SK-N-SH (cell line): ENCODE data around the gene CAPS. TPM values are rescaled to one million over a fixed set of nuclear protein-coding genes. Genes with fewer than 3 reads are reported as not detected.

Experiments used
- CTCF ChIA-PET: fragments of 300-600, 350-600 bp; formaldehyde crosslinking; extraction: SDS; loops from one replicate; lab custom pipeline; 2021; lab: Yijun Ruan, JAX
- POLR2A ChIA-PET: fragments of 350-600 bp; sonication (Branson Sonifier 250); formaldehyde crosslinking; extraction: SDS; loops from one replicate; lab custom pipeline; 2020; ENCODE audit warnings: antibody characterized with exemption, inconsistent platforms; lab: Yijun Ruan, JAX
- DNase-seq: peaks from one replicate; pipeline ENCODE4 v3.0.0; 2012
- H2AFZ ChIP-seq: fragments of 200-600 bp; sonication (generic); 2 replicates; pipeline ENCODE4 v1.8.1; 2016; ENCODE audit warnings: antibody characterized with exemption, mild to moderate bottlenecking, low read depth
- H3F3A ChIP-seq: fragments of 200-600 bp; sonication (generic); replicated peaks from 2 replicates; pipeline ENCODE3; 2016; ENCODE audit warnings: antibody characterized with exemption, mild to moderate bottlenecking; ENCODE audit not compliant: insufficient read depth
- H3K27ac ChIP-seq, 2 experiments: fragments of 200-500 bp in 1 of 2; fragments of 200-600 bp in 1 of 2; sonication (Bioruptor generic) in 1 of 2; sonication (generic), shearing (Covaris generic) in 1 of 2; 2 replicates each; pipeline versions ENCODE4 v1.5.1 to v1.6.1; 2014 to 2016; ENCODE audit warnings: low read depth in 2 of 2, inconsistent platforms in 1 of 2, low read length in 1 of 2, mild to moderate bottlenecking in 1 of 2, mixed read lengths in 1 of 2
- H3K27me3 ChIP-seq: fragments of 200-600 bp; sonication (generic), shearing (Covaris generic); 2 replicates; pipeline ENCODE4 v1.6.1; 2016; ENCODE audit warnings: mixed run types; ENCODE audit not compliant: insufficient read depth
- H3K36me3 ChIP-seq, 2 experiments: fragments of 200-500 bp in 1 of 2; fragments of 200-600 bp in 1 of 2; sonication (Bioruptor generic) in 1 of 2; sonication (generic) in 1 of 2; replicated peaks in 1 of 2; 2 replicates each; pipeline versions ENCODE3 to v1.5.1; 2014 to 2016; ENCODE audit warnings: low read length in 1 of 2, mild to moderate bottlenecking in 1 of 2; ENCODE audit not compliant: insufficient read depth in 2 of 2, control insufficient read depth in 1 of 2
- H3K4me1 ChIP-seq, 2 experiments: fragments of 200-500 bp in 1 of 2; fragments of 200-600 bp in 1 of 2; sonication (Bioruptor generic) in 1 of 2; sonication (generic), shearing (Covaris generic) in 1 of 2; 2 replicates each; pipeline versions ENCODE4 v1.5.1 to v1.6.1; 2014 to 2016; ENCODE audit warnings: low read depth in 1 of 2, low read length in 1 of 2, mixed run types in 1 of 2; ENCODE audit not compliant: insufficient read depth in 2 of 2, control insufficient read depth in 1 of 2
- H3K4me2 ChIP-seq: fragments of 200-600 bp; sonication (generic), shearing (Covaris generic); 2 replicates; pipeline ENCODE4 v1.6.1; 2017; ENCODE audit warnings: mixed run types
- H3K4me3 ChIP-seq, 2 experiments: fragments of 200-500 bp in 1 of 2; fragments of 200-600 bp in 1 of 2; sonication (Bioruptor generic) in 1 of 2; sonication (generic), shearing (Covaris generic) in 1 of 2; 2 replicates each; pipeline versions ENCODE4 v1.5.1 to v1.8.1; 2014 to 2016; ENCODE audit warnings: low read depth in 2 of 2, inconsistent platforms in 1 of 2, low read length in 1 of 2, mild to moderate bottlenecking in 1 of 2, mixed read lengths in 1 of 2, moderate library complexity in 1 of 2
- H3K79me2 ChIP-seq: fragments of 200-600 bp; sonication (generic); 2 replicates; pipeline ENCODE4 v1.8.1; 2017; ENCODE audit warnings: mild to moderate bottlenecking; ENCODE audit not compliant: insufficient read depth
- H3K9ac ChIP-seq: fragments of 200-600 bp; sonication (generic); 2 replicates; pipeline ENCODE4 v1.6.1; 2017; ENCODE audit warnings: mixed run types
- H3K9me2 ChIP-seq: fragments of 200-600 bp; sonication (generic); 2 replicates; pipeline ENCODE4 v1.6.1; 2017; ENCODE audit warnings: mixed run types
- H3K9me3 ChIP-seq: fragments of 200-600 bp; sonication (generic); 2 replicates; pipeline ENCODE4 v1.6.1; 2017; ENCODE audit warnings: mixed run types, mild to moderate bottlenecking, moderate library complexity
- H4K20me1 ChIP-seq: fragments of 200-600 bp; sonication (generic); 2 replicates; pipeline ENCODE4 v1.6.1; 2017; ENCODE audit warnings: mild to moderate bottlenecking, mixed run types; ENCODE audit not compliant: insufficient read depth
- CHD2 ChIP-seq: fragments of 150-350 bp; IDR thresholded peaks from 2 replicates; pipeline ENCODE4 v1.6.1; 2018; ENCODE audit warnings: low read length; ENCODE audit not compliant: partially characterized antibody
- EP300 ChIP-seq, 2 experiments: IDR thresholded peaks; 2 replicates each; pipeline versions ENCODE4 v1.4.0 to v1.6.1; 2012; ENCODE audit warnings: borderline replicate concordance in 1 of 2, low read depth in 1 of 2, low read length in 1 of 2
- FOXJ3 ChIP-seq: sonication (generic); formaldehyde crosslinking; IDR thresholded peaks from 2 replicates; pipeline ENCODE4 v1.5.1; 2020; ENCODE audit warnings: mild to moderate bottlenecking, missing genetic modification reagents
- GATA2 ChIP-seq: sonication (generic); formaldehyde crosslinking; IDR thresholded peaks from 2 replicates; pipeline ENCODE4 v1.5.0; 2020; ENCODE audit warnings: mild to moderate bottlenecking, missing genetic modification reagents
- MEF2A ChIP-seq: IDR thresholded peaks from 2 replicates; pipeline ENCODE4 v1.4.0; 2012; ENCODE audit warnings: low read depth, borderline replicate concordance
- MXI1 ChIP-seq: IDR thresholded peaks from 2 replicates; pipeline ENCODE4 v1.6.1; 2012; ENCODE audit warnings: mild to moderate bottlenecking, low read depth, low read length, improper control_type of control experiment
- RAD21 ChIP-seq: IDR thresholded peaks from 2 replicates; pipeline ENCODE4 v1.6.1; 2012; ENCODE audit warnings: mild to moderate bottlenecking, low read length
- RCOR1 ChIP-seq: fragments of 150-350 bp; IDR thresholded peaks from 2 replicates; pipeline ENCODE4 v1.6.1; 2017; ENCODE audit warnings: antibody characterized with exemption, low read length
- RXRA ChIP-seq: IDR thresholded peaks from 2 replicates; pipeline ENCODE4 v1.4.0; 2012; ENCODE audit warnings: low read depth, mild to moderate bottlenecking, borderline replicate concordance
- SMC3 ChIP-seq: IDR thresholded peaks from 2 replicates; pipeline ENCODE4 v1.6.1; 2012; ENCODE audit warnings: low read depth, low read length, improper control_type of control experiment
- TEAD4 ChIP-seq: IDR thresholded peaks from 2 replicates; pipeline ENCODE4 v1.4.0; 2012; ENCODE audit warnings: mild to moderate bottlenecking, borderline replicate concordance; ENCODE audit not compliant: insufficient read depth
- YY1 ChIP-seq: IDR thresholded peaks from 2 replicates; pipeline ENCODE4 v1.4.0; 2012; ENCODE audit warnings: low read depth, mild to moderate bottlenecking
- WGBS: methylation state at CpG from one replicate; pipeline ENCODE4 v1.1.6; 2017; ENCODE audit warnings: low lambda C conversion rate; 5-methylcytosine and 5-hydroxymethylcytosine counted together
- polyA plus RNA-seq, 3 experiments: library from polyadenylated mRNA; depleted of rRNA; stranded (reverse); fragments of >200 nt; gene quantifications; 2 replicates each; pipeline ENCODE4 v1.2.3, GENCODE V29; 2012
- TF ChIP-seq, protein P1 (sequence below): IDR thresholded peaks from 2 replicates; pipeline ENCODE4 v1.6.1; 2012; ENCODE audit warnings: mild to moderate bottlenecking, low read depth, low read length, moderate library complexity

The CAPS gene
- polyA plus RNA-seq, 1 of the 3 experiments (the other 2 are of a cell fraction), result 13.4 TPM

DNA sequence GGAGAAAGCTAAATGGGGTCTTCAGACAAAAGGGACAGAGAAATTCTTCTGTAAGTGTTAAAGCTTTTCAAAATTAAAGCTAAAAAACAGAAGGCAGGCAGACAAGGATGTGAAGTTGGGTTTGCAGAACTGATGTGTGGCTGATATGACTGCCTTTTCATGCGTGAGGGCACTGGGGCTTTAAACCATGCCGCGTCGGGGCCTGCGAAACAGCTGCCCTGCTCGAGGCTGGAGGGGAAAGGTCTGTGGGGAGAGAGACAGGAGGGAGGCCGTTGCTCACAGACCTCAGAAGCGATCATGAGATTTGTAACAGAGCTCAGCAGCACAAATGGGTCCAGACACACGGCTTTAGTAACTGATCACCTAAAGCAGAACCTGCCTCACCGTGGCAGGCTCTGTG lies 23.5 kb downstream of the CAPS start:
- WGBS, result 64% methylated on average over 10 of the region's 10 CpGs
- Histone ChIP-seq H3K79me2 (peaks cover 27% of the 10 kb centered on the region; the same call in 1 of the 2 replicates), H3K27ac (peak overlapping the region in 1 of 2 experiments; percentile 94; a peak in 2 of 4 replicates), H3K36me3 (peaks cover 11 to 34% of the 10 kb centered on the region in 2 experiments), H3K4me2 (no peak overlapping the region), H3K9me3 (no peaks in the 10 kb centered on the region), H4K20me1 (peaks cover 31% of the 10 kb centered on the region)
- TF ChIP-seq RAD21 (0 out of 2 replicates have a peak, but pooled peaks have one; percentile 14), EP300 (IDR thresholded peaks at IDR 0.05; ENCODE audit: borderline replicate concordance in 1 of 2, low read depth in 1 of 2, low read length in 1 of 2) (peak in 1 of 2 experiments; percentile 68; a peak in 2 of 4 replicates), CHD2 (peak; percentile 60), MEF2A (no peak), SMC3 (no peak; the same call in 1 of the 2 replicates), GATA2 (CRISPR knock-in tag) (peak; percentile 87), FOXJ3 (peak; percentile 72), TEAD4 (no peak), MXI1 (peak; percentile 94), YY1 (no peak), RXRA (no peak), RCOR1 (peak; percentile 79)
- TF ChIP-seq, protein P1, sequence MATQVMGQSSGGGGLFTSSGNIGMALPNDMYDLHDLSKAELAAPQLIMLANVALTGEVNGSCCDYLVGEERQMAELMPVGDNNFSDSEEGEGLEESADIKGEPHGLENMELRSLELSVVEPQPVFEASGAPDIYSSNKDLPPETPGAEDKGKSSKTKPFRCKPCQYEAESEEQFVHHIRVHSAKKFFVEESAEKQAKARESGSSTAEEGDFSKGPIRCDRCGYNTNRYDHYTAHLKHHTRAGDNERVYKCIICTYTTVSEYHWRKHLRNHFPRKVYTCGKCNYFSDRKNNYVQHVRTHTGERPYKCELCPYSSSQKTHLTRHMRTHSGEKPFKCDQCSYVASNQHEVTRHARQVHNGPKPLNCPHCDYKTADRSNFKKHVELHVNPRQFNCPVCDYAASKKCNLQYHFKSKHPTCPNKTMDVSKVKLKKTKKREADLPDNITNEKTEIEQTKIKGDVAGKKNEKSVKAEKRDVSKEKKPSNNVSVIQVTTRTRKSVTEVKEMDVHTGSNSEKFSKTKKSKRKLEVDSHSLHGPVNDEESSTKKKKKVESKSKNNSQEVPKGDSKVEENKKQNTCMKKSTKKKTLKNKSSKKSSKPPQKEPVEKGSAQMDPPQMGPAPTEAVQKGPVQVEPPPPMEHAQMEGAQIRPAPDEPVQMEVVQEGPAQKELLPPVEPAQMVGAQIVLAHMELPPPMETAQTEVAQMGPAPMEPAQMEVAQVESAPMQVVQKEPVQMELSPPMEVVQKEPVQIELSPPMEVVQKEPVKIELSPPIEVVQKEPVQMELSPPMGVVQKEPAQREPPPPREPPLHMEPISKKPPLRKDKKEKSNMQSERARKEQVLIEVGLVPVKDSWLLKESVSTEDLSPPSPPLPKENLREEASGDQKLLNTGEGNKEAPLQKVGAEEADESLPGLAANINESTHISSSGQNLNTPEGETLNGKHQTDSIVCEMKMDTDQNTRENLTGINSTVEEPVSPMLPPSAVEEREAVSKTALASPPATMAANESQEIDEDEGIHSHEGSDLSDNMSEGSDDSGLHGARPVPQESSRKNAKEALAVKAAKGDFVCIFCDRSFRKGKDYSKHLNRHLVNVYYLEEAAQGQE, result no peak
- TF ChIP-seq, all 33 proteins: peak for 7
- H3F3A ChIP-seq, result no peaks in the 10 kb centered on the region
- H3K9me2 ChIP-seq, result no peaks in the 10 kb centered on the region
- H3K4me1 ChIP-seq, result peaks cover 13 to 63% of the 10 kb centered on the region in 2 experiments
- H3K4me3 ChIP-seq, result no peak overlapping the region
- ChIA-PET CTCF (interaction anchor here (1.0 to 6.2 kb wide), 14 partner anchors 10 to 143 kb away, joined by 3 to 44 read pairs (median 5); partner anchors contain the start of gene NRTN), POLR2A (interaction anchor here (0.9 to 1.2 kb wide), 5 partner anchors 9 to 42 kb away, joined by 3 to 4 read pairs (median 3); partner anchors contain the start of gene NDUFA11)
- H3K27me3 ChIP-seq, result no peaks in the 10 kb centered on the region
- H3K9ac ChIP-seq, result no peak overlapping the region
- DNase-seq, result peak; percentile 78
- no peak overlapping the region for H2AFZ ChIP-seq
